Right lobe of liver (tissue), 6 donors: ENCODE data around the gene PTH2. TPM values are rescaled to one million over a fixed set of nuclear protein-coding genes. Genes with fewer than 3 reads are reported as not detected.

Experiments used
- ATAC-seq, 4 donors: fragments of 200-7000 bp; cut with Tn5 transposase; one replicate each; pipeline ENCODE4 v1.9.1; 2020; ENCODE audit warnings: mild to moderate bottlenecking in 4 of 4, moderate library complexity in 4 of 4
- DNase-seq, 3 donors: peaks; one replicate each; pipeline ENCODE4 v3.0.0-alpha.2; 2020
- H3K27ac ChIP-seq, 3 donors: fragments of 200-600 bp; one replicate each; pipeline ENCODE4 v1.8.0; 2022
- H3K27me3 ChIP-seq, 2 donors: fragments of 200-600 bp; one replicate each; pipeline ENCODE4 v1.8.0; 2022
- H3K36me3 ChIP-seq, 4 donors: fragments of 200-600 bp; sonication (generic) in 1 of 4; one replicate each; pipeline versions ENCODE4 v1.5.1 to v1.8.0; 2017 to 2022; ENCODE audit warnings: control low read depth in 1 of 4
- H3K4me1 ChIP-seq, 4 donors: fragments of 200-600 bp; sonication (generic) in 1 of 4; one replicate each; pipeline versions ENCODE4 v1.5.1 to v1.8.0; 2017 to 2022; ENCODE audit warnings: control low read depth in 1 of 4
- H3K4me3 ChIP-seq, 3 donors: fragments of 200-600 bp; one replicate each; pipeline ENCODE4 v1.8.0; 2022
- H3K9me3 ChIP-seq, 4 donors: fragments of 200-600 bp; sonication (generic) in 1 of 4; one replicate each; pipeline versions ENCODE4 v1.5.1 to v1.8.0; 2017 to 2022; ENCODE audit warnings: control low read depth in 1 of 4
- POLR2A ChIP-seq: fragments of 450-650 bp; IDR thresholded peaks from one replicate; pipeline ENCODE4 v1.6.1; 2017; ENCODE audit warnings: antibody characterized with exemption, mild to moderate bottlenecking
- WGBS: methylation state at CpG from one replicate; pipeline ENCODE4 v1.1.6; 2018; ENCODE audit warnings: low coverage, low lambda C conversion rate; ENCODE audit not compliant: insufficient coverage; ENCODE audit errors: missing lambda C conversion rate; 5-methylcytosine and 5-hydroxymethylcytosine counted together
- intact Hi-C, 2 donors: fragments of 100-400 bp; cut with DNase I; formaldehyde crosslinking; loops; one replicate each; pipeline versions ENCODE4 v1.11.2 to v1.14.1; 2022
- total RNA-seq, 6 experiments: library from RNA; depleted of rRNA in 2 of 6; stranded (reverse); fragments of >200 nt in 2 of 6; fragmentation: NEBNext Ultra II Directional in 3 of 6; extraction: Animal tissue kit (Norgen Biotek cat#: 25700) in 3 of 6; gene quantifications; one replicate each; pipeline versions ENCODE4 v1.1.0 to v1.2.4, GENCODE V29; 2016 to 2023
- TF ChIP-seq, protein P1 (sequence below), 4 donors: fragments of 200-600 bp in 3 of 4; fragments of 450-650 bp in 1 of 4; IDR thresholded peaks; one replicate each; pipeline versions ENCODE4 v1.5.1 to v1.8.0; 2016 to 2022; ENCODE audit warnings: antibody characterized with exemption in 4 of 4, mild to moderate bottlenecking in 2 of 4
- donor health status: DM: no; HTN: yes; CAD: no.
- donor health status: DM: no; HTN: no; CAD: no.
- donor health status: DM: no; HTN: no; CAD: no.
- donor health status: DM: no; HTN: yes; CAD: no.
- donor health status: DM: no; HTN: yes; CAD: no.

The PTH2 gene
- total RNA-seq, 6 experiments from 2014 or later, result not detected

DNA sequence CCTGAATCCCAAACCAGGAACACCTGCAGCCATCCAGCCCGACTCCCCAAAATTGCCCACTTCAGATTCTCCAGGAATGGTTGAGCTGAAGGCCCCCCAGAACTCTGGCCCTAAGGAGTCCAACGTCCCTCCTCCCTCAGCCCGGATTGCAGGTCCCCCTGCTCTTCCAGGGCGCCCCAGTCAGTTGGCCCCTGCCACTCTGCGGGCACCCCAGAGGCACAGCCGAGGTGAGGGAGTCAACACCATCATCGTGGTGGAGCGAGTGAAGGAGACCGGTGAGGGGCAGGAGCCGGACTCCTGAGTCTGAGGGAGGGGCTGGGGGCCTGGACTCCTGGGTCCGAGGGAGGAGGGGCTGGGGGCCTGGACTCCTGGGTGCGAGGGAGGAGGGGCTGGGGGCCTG lies 4.1 kb upstream of the PTH2 start:
- TF ChIP-seq, protein P1, sequence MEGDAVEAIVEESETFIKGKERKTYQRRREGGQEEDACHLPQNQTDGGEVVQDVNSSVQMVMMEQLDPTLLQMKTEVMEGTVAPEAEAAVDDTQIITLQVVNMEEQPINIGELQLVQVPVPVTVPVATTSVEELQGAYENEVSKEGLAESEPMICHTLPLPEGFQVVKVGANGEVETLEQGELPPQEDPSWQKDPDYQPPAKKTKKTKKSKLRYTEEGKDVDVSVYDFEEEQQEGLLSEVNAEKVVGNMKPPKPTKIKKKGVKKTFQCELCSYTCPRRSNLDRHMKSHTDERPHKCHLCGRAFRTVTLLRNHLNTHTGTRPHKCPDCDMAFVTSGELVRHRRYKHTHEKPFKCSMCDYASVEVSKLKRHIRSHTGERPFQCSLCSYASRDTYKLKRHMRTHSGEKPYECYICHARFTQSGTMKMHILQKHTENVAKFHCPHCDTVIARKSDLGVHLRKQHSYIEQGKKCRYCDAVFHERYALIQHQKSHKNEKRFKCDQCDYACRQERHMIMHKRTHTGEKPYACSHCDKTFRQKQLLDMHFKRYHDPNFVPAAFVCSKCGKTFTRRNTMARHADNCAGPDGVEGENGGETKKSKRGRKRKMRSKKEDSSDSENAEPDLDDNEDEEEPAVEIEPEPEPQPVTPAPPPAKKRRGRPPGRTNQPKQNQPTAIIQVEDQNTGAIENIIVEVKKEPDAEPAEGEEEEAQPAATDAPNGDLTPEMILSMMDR (IDR thresholded peaks at IDR 0.05), result no peak
- TF ChIP-seq POLR2A, result no peak
- Histone ChIP-seq H3K4me1 (peaks cover 0 to 2% (median 0%) of the 10 kb centered on the region in 4 donors), H3K9me3 (no peaks in the 10 kb centered on the region), H3K36me3 (no peaks in the 10 kb centered on the region), H3K27ac (no peak overlapping the region), H3K4me3 (no peak overlapping the region), H3K27me3 (peaks cover 11 to 19% of the 10 kb centered on the region in 2 donors)
- WGBS, result 35% methylated on average over 6 of the region's 12 CpGs
- intact Hi-C loops, result no loop called here
- no peak for ATAC-seq
- no peak for DNase-seq

DNA sequence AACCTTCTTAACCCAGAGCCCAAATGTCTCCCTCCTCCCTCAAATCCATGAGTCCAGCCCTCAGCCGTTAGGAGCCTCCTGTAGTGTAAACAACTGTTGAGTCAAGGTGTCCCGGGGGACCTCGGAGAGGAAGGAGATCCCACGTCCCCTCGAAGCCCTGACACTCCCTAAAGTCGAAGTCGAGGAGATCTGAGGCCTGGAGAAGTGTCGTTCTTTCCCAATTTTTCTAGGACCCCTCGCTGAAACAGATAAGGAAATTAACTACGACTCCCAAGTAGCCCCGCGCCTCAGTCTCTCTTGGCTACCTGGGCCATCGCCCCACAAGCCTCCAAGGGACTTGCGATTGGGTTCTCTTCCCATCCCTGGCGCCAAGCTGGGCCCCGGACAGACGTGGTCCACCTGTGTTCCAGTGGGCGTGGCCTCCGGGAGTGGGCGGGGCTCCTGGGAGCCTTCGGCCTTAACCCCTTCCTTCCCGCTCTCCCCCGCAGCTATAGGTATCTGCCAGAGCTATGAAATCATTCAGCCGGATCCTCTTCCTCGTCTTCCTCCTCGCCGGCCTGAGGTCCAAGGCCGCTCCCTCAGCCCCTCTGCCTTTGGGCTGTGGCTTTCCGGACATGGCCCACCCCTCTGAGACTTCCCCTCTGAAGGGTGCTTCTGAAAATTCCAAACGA lies 2.8 kb upstream of the PTH2 start:
- 2% methylated on average over 19 of the region's 30 CpGs for WGBS
- DNase-seq, result no peak
- intact Hi-C loops, result no loop called here
- Histone ChIP-seq H3K36me3 (no peaks in the 10 kb centered on the region), H3K9me3 (no peaks in the 10 kb centered on the region), H3K4me1 (peaks cover 0 to 6% (median 0%) of the 10 kb centered on the region in 4 donors), H3K27me3 (peaks cover 9 to 15% of the 10 kb centered on the region in 2 donors), H3K4me3 (no peak overlapping the region), H3K27ac (no peak overlapping the region)
- TF ChIP-seq, protein P1 (IDR thresholded peaks at IDR 0.05), result no peak
- no peak for ATAC-seq

DNA sequence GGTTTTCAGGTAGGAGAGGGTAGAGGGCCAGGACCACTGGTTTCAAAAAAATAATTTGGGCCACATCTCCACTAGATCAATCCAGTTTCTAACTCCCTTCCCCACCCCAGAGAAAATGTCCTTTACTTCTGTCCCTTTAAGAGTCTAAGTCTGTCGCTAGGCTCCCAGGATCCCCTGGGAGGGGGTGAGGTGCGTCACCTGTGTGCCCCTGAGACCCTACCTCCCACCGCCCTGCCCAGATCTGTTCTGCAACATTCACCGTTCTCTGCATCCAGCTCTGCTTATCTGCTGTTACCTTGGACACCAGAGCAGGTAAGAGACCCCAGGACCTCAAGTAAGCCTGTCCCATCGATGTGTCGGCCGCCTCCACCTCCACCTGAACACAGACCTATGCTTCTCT lies 1.9 kb upstream of the PTH2 start, which contains the start of gene GFY:
GFY (plus strand) TSS at position 211 of the 400 bp plus-strand sequence. CDS start 1,043 bp downstream, outside the sequence.
- Histone ChIP-seq H3K9me3 (no peaks in the 10 kb centered on the region), H3K27me3 (peaks cover 9 to 23% of the 10 kb centered on the region in 2 donors), H3K27ac (no peak within 1 kb of the TSS), H3K4me3 (no peak within 1 kb of the TSS), H3K36me3 (no peaks in the 10 kb centered on the region), H3K4me1 (peaks cover 0 to 7% (median 0%) of the 10 kb centered on the region in 4 donors)
- DNase-seq (no peak), ATAC-seq (no peak)
- intact Hi-C loops, result no loop called here
- TF ChIP-seq, protein P1 (IDR thresholded peaks at IDR 0.05), result no peak
- no peak for TF ChIP-seq POLR2A
- WGBS, result 36% methylated on average over 4 of the region's 7 CpGs

DNA sequence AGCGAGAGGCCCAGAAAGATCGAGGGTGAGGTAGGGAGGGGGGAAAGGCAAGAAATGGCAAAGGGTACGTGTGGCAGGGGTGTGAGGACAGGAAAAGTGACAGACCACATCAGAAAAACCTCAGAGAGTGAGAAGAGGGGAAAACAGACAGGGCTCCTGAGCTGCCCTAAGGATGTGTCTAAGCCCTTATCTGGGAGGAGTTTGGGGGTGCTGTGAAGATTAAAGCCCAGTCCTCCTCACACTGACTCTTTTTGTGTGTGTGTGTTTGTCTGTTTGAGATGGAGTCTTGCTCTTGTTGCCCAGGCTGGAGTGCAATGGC lies 703 bp upstream of the PTH2 start:
- no peaks in the 10 kb centered on the region for H3K9me3 ChIP-seq
- peaks cover 9 to 23% of the 10 kb centered on the region in 2 donors for H3K27me3 ChIP-seq
- WGBS, result 3% methylated on average over 3 of the region's 3 CpGs
- intact Hi-C loops, result no loop called here
- H3K36me3 ChIP-seq, result no peaks in the 10 kb centered on the region
- ATAC-seq (no peak), DNase-seq (no peak)
- no peak overlapping the region for H3K27ac ChIP-seq
- TF ChIP-seq POLR2A, result no peak
- TF ChIP-seq, protein P1 (IDR thresholded peaks at IDR 0.05), result no peak
- H3K4me3 ChIP-seq, result no peak overlapping the region
- H3K4me1 ChIP-seq, result peaks cover 0 to 7% (median 0%) of the 10 kb centered on the region in 4 donors
